GM18873 (cell line): ENCODE results near the gene STK11IP.

Experiments
- ATAC-seq: cut with Tn5 transposase; IDR thresholded peaks from one replicate; pipeline ENCODE4 v1.9.1; 2021; ENCODE audit warnings: mild to moderate bottlenecking, moderate library complexity, moderate number of reproducible peaks; ENCODE audit not compliant: unreplicated experiment, low FRiP score

STK11IP gene, protein sequence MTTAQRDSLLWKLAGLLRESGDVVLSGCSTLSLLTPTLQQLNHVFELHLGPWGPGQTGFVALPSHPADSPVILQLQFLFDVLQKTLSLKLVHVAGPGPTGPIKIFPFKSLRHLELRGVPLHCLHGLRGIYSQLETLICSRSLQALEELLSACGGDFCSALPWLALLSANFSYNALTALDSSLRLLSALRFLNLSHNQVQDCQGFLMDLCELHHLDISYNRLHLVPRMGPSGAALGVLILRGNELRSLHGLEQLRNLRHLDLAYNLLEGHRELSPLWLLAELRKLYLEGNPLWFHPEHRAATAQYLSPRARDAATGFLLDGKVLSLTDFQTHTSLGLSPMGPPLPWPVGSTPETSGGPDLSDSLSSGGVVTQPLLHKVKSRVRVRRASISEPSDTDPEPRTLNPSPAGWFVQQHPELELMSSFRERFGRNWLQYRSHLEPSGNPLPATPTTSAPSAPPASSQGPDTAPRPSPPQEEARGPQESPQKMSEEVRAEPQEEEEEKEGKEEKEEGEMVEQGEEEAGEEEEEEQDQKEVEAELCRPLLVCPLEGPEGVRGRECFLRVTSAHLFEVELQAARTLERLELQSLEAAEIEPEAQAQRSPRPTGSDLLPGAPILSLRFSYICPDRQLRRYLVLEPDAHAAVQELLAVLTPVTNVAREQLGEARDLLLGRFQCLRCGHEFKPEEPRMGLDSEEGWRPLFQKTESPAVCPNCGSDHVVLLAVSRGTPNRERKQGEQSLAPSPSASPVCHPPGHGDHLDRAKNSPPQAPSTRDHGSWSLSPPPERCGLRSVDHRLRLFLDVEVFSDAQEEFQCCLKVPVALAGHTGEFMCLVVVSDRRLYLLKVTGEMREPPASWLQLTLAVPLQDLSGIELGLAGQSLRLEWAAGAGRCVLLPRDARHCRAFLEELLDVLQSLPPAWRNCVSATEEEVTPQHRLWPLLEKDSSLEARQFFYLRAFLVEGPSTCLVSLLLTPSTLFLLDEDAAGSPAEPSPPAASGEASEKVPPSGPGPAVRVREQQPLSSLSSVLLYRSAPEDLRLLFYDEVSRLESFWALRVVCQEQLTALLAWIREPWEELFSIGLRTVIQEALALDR

DNA sequence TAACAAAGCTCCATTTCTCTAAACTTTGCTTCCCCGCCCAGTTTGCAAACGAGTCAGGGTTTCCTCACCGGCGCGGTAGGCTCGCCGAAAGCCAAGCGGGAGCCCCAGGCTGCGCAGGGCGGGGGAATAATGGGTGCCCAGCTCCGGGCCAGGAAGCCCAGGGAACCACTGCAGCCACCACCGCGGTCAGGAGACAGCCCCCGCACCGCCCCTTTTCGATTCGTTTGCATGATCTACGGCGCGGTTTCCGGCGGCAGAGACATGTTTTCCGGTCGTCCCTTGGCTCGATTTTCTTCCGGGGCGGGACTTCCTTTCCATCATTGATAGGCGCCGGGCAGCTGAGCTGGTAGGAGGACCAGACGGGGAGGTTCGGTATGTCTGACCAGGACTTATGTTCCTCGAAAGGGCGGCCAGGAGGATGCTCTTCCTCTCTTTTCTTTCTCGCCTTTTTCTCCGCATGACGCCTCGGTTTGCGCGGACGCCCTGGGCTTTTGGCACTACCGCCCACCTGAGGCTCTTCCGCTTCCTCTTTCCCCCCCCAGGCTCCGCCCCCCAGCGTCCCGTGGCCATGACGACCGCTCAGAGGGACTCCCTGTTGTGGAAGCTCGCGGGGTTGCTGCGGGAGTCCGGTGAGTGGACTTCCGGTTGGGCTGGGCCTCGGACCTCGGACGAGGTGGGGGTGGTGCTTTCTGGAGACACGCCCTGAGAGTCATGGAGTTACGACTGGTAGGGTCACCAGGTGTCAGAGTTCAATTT lies at the start of gene STK11IP:
TSS of gene STK11IP (plus strand) at position 306 of the 756 bp plus-strand sequence. CDS start at position 569, 263 bp downstream.
- peak; percentile 85 for ATAC-seq

DNA sequence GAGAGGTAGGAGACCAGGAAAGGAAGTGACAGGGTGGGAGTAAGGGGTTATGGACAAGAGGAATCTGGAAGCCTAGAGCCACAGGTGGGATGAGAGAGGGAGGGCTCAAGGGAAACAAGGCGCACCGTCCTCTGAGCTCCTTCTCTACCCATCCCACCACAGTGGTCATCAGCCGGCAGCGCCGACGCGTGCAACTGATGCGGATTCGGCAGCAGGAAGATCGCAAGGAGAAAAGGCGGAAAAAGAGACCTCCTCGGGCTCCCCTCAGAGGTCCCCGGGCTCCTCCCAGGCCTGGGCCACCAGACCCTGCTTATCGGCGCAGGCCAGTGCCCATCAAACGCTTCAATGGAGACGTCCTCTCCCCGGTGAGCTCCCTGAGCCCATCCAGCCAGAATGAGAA lies 48.7 kb upstream of the STK11IP start:
- no peak for ATAC-seq

DNA sequence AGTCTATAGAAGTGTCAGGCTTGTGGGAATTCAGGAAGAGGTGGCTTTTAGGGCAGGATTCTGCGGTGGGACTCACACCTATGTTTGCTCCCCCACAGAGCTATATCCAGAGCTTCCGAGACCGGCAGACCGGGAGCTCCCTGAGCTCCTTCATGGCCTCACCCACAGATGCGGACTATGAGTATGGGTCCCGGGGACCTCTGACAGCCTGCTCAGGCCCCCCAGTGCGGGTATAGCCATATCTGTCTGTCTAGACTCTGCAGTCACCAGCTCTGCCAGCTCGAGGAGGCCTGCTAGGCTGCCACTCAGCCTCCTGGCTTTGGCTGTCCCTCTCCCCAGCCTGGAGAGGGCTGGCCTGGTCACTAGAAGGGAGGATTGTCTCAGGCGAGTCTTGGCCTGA lies 48.0 kb upstream of the STK11IP start:
- ATAC-seq: no peak

DNA sequence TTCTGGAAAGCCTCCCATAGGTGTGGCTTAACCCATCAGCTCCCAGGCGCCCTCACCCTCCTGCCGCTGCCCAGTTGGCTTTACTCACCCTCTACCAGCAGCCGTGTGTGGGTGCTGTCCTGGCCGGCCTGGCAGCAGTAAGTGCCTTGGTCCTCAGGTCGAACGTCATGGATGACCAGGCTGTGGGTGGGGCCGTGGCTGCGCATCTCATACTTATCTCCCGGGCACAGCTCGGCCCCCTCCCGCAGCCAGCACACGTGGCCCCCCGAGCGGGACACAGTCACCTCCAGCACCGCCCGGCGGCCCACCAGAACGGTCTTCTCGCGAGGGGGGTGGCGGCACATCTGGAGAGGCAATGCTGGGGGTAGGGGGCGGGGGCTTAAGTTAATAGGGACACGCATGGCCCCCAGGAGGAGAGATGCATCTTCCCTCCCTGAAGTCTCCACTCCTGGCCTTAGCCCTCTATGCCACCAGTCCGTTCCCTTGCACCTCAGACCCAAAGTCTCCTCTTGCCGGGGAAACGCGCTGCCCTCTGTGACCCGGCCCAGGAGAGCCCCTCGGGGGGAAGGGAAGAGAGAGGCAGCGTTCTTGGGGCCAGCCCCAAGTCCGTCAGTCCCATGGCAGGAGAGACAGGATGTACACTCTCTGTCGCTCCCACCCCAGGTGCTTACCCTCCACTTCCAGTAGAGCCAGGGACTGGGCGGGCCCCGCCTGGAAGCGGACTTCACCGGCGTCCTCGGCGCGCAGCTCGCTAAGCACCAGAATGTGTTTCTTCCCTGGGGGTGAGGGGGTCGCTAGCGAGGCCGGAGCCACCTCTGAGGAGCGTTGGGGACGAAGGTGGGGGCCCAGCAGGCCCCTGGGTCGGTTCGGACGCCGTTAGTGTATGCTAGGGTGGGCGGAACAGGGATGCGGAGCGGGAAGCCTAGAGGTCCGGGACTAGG lies 45.9 kb upstream of the STK11IP start:
- ATAC-seq: no peak

DNA sequence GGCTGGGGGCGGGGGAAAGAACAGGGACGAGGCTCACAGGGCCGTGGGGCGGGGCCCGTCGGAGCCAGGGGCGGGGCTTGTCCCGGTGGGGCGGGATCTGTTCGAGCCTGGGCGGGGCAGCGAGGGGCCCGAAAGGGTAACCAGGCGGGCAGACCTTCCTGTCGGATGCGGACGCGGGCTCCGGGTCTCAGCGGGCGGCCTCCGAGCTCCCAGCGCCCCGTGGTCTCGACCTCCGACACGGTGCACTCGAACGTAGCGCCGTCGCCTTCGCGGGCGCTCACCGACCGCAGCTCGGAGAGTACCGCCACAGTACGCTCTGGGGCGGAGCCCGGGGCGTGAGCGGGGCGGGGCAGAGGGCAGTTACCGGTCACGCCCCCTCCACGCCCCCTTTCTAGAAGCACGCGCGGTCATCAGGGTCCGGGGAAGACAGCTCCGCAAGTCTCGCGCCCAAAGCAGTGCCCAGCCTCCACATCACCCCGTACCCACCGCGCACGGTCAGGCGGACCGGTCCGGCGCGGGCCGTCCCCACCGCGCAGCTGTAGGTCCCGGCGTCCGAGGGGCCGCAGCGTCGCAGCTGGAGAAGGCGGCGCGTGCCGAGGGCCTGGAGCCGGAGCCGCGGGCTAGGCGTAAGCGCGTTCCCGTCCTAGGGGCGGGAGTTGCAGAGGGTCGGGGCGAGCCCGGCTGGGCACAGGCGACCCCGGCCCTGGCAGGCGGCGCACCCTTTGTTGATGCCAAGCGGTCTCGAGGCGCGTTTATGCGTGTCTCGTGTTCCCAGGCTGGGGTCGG lies 45.1 kb upstream of the STK11IP start:
- ATAC-seq: peak; percentile 63

DNA sequence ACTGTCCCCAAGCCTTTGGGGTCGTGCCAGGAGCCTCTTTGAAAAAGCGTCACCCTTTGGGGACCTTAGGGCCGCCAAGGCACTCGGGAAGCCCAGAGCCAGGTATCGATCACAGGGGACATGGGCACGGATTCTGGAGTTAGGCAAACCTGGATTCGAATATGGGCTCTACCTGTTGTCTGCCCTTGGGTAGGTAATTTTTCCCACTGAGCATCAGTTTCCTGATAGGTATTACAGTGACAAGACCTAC lies 44.6 kb upstream of the STK11IP start:
- ATAC-seq: no peak

DNA sequence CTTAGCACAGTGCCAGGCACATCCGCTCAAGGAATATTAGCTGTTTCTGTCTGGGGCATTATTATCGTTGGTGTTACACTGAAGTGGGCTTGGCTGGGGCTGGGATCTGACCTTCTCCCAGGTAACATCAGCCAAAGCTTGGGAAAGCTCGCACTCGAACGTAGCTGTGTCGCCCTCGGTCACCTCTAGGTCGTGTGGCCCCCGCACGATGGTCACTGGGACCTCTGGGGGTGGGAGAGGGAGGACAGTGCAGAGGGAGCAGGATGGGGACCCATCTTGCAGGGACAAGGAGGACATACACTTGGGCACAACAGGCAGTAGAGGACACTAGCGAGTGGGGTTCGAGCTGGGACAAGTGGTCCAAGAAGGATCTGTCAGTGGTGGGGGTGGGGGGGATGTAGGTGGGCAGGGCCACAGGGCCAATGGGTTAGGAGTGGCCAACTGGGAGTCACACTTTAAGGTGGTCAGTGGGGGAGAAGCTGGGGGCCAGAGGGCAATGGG lies 44.1 kb upstream of the STK11IP start:
- ATAC-seq: no peak

DNA sequence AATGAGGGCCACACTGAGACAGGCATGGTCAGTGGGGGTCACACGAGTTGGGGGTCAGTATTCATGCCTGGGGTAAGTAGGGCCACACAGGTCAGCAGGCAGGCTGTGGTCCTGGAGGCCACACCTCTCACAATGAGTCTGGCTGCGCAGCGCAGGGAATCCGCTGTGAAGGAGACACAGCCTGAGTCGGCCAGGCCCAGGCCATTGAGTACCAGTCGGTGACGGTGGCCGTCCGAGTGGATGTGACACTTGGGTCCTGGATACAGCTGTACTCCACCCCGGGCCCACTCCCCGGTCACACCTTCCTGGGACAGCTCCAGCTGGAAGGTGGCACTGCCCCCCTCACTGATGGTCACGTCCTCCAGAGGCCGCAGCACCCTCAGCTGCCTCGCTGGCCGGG lies 43.3 kb upstream of the STK11IP start:
- ATAC-seq: no peak

DNA sequence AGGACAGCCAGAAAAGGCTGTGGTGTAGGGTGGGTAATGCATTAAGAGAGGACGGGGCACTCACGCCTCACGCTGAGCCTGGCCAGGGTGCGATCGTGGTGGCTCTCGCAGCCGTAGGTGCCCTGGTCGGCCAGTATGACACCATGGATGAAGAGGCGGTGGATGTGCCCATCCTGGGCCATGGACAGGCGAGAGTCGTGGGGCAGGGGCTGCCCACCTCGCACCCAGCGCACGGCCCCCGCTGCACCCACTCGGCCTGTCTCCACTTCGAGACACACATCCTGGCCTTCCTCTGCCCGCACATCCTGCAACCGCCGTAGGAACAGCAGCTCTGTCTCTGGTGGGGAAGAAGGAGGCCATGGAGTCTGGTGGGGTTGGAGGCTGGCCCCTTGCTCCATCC lies 41.7 kb upstream of the STK11IP start:
- ATAC-seq: no peak

DNA sequence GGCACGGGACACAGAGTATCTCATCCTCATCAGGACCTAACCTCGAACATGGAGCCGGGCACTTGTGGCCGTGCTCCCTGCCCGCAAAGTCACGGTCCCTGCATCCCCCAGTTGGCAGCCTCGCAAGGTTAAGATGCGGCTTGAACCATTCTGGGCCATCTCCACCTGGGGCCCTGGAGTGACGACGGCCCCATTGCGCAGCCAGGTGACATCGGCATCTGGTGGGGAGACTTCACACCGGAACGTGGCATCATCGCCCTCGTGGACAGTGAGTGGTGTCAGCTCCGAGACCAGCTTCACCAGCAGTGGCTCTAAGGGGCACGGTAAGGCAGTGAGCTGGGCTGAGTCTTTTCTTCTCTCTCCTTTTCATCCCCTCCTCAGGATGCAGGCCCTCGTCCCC lies 41.2 kb upstream of the STK11IP start:
- ATAC-seq: no peak

DNA sequence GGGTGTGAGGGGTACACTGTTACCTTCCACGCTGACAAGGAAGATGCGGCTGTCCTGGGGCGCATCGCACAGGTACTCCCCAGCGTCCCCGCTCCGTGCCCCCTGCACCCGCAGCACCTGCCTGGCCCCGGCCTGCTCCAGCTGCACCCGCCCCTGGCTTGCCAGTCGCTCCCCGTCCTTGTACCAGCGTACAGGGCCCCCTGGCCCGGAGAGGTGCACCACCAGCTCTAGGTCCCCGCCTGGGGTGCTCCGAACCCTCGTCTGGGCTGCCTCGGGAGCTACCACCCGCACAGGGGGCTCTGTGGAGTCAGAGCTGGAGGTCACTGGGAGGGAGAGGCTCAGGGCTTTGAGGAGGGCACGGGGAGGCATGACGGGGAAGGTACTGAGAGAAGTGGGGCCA lies 40.3 kb upstream of the STK11IP start:
- no peak for ATAC-seq

DNA sequence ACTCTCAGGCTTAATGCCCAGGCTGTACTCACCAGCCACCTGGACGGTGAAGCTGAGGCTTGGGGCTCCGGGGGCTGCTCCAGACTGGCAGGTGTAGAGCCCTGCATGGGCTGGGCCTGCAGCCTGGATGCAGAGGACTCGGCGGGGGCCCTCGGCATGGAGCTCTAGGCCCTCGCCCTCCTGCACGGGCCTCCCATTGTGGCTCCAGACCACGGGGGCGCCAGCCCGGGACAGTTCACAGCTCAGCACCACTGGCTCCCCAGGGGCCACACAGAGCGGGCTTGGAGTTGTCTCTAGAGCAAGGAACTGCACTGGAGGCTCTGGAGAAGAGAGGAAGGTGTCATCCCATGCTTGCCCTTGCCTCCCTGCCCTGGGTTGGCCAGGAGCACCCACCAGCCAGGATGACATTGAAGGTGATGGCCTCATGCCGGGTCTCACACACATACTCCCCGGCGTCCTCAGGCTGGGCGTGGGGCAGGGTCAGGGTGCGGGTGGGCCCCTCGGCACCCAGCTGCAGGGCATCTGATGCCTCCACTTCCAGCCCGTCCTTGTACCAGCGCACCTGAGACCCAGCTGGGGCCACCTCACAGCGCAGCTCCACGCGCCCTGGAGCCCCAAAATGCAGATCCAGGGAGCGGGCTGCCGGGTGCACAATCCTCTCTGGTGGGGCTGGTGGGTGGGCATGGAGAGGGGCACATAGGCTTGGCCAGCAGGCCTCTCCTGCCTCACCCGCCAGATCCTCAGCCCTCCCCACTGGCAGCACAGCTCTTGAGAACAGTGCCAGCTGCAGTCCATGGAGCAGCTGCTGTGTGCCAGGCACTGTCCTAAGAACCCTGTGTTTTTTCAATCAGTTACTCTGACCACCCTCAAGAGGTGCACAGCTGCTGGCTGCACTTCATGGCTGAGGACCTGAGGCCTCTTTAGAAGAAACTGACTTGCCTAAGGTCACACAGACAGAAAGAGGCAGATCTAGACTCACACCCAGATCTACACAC lies 39.6 kb upstream of the STK11IP start:
- ATAC-seq: no peak

DNA sequence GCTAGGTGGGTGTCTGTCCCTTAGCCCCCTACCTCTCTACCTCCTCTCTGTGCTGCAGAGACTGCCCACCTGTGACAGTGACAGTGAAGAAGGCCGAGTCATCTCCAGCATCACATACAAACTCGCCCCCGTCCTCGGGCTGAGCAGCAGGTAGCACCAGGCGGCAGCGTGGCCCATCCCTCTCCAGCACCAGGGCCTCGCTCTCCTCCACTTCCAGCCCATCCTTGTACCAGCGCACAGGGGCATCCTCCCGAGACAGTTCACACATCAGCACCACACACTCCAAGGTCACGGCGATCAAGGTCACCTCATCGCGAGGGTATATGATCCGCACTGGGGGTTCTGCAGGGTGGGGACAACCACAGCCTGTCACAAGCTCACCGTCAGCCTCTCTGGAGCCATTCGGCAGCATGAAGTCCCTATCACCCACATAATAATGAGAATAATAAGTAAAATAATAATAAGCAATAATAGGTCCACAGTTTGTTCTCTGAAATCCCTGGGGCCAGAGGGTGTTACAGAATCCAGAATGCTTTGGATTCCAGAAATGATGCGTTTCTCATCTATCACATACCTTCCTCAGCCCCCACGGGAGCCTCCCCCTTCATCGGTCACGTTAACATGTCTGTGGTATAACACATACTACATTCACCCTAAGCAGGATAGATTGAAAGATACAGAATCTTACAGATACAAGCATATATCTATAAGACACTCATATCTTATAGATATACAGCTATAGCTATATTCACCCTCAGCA lies 38.3 kb upstream of the STK11IP start:
- no peak for ATAC-seq

DNA sequence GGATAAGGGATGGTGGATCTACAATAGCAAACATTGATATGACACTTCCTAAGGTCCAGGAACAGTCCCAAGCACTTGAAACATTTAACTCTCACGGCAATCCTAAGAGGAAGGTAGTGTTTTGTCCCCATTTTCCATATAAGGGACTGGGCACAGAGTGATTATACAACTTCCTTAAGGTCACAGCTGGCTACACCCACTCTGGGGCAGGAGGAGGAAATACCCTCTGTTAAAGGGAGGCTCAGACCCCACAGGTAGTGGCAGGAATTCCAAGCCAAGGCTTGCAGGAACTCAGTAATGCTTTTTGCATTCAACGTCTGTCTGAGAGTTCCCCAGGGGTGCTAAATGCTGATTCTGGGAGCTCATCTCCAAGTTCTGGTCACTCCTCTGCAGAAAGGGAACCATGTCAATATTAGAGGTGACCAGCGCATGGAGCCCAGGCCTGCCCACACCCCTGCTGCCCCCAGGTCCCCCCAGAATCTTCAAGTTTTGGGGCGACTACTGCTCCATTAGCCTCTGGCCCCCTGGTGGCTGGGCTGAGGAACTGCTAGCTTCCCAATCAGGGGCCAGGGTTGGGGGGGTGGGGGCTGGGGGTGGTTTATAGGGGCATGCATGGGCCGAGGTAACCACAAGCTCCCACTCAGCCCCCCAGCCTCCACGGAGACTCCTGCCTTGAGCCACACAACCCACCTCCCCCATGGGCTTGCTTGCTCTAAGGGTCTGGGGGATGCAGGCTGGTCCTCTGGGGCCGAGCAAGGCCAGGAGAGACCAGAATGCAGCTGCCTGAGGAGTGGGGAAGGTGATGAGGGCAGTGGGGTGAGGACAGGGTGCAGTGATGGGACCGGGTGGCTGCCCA lies 37.4 kb upstream of the STK11IP start:
- no peak for ATAC-seq

DNA sequence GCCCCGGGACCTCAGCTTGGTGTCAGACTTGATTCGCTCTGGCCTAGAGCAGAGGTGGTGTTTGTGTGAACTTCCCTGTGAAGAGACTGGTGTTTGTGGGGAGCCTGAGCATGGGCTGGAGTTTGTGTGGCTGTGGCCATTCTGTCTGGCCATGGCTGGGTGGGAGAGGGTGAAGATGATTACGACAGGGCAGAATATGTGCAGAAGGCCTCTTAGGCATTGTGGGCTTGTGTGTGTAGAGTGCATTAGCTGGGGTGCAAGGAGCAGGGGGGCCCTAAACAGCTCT lies 36.8 kb upstream of the STK11IP start:
- no peak for ATAC-seq
